IMR-90 (cell line): ENCODE results near the gene MFN2. TPM values are rescaled to one million over a fixed set of nuclear protein-coding genes. Genes with fewer than 3 reads are reported as not detected.

ENCODE experiments used
- ATAC-seq: fragments of 200-7000 bp; cut with Tn5 transposase; 2 replicates; pipeline ENCODE4 v1.9.1; 2020; ENCODE audit warnings: low read depth, mild to moderate bottlenecking, moderate library complexity
- BruUV-seq: library from RNA; stranded (reverse); fragments of 400-500 nt; replicated peaks from 2 replicates; lab custom pipeline; 2021; lab: Mats Ljungman, UMichigan
- CTCF ChIA-PET: fragments of 300-600 bp; formaldehyde crosslinking; extraction: SDS; loops from one replicate; lab custom pipeline; 2021; ENCODE audit warnings: antibody characterized with exemption; lab: Yijun Ruan, JAX
- POLR2A ChIA-PET: fragments of 300-600 bp; sonication (Branson Sonifier 250); formaldehyde crosslinking; loops from one replicate; lab custom pipeline; 2022; ENCODE audit warnings: antibody characterized with exemption; ENCODE audit not compliant: unreplicated experiment; lab: Charles Lee
- DNase-seq: peaks from one replicate; pipeline ENCODE4 v3.0.0; 2013
- H2AFZ ChIP-seq: replicated peaks from 2 replicates; pipeline ENCODE3; 2013; ENCODE audit warnings: low read length, mild to moderate bottlenecking; ENCODE audit not compliant: poor library complexity
- H2AK5ac ChIP-seq: 2 replicates; pipeline ENCODE4 v1.6.1; 2013; ENCODE audit warnings: low read depth, low read length, inconsistent platforms
- H2AK9ac ChIP-seq: replicated peaks from 2 replicates; pipeline ENCODE3; 2013; ENCODE audit warnings: mild to moderate bottlenecking, low read depth, low read length, moderate library complexity; ENCODE audit not compliant: poor library complexity
- H2BK120ac ChIP-seq: 2 replicates; pipeline ENCODE4 v1.6.1; 2013; ENCODE audit warnings: low read depth, low read length, inconsistent platforms
- H2BK15ac ChIP-seq: 3 replicates; pipeline ENCODE4 v1.6.1; 2013; ENCODE audit warnings: low read depth, low read length, inconsistent platforms
- H2BK20ac ChIP-seq: 2 replicates; pipeline ENCODE4 v1.6.1; 2013; ENCODE audit warnings: low read depth, mild to moderate bottlenecking, inconsistent platforms, low read length, moderate library complexity
- H2BK5ac ChIP-seq: 2 replicates; pipeline ENCODE4 v1.6.1; 2013; ENCODE audit warnings: mild to moderate bottlenecking, low read depth, low read length, inconsistent platforms; ENCODE audit not compliant: poor library complexity, severe bottlenecking
- H3K14ac ChIP-seq: replicated peaks from 2 replicates; pipeline ENCODE4 v1.6.1; 2013; ENCODE audit warnings: low read depth, low read length, inconsistent platforms
- H3K18ac ChIP-seq: 2 replicates; pipeline ENCODE4 v1.6.1; 2013; ENCODE audit warnings: low read depth, low read length, control low read depth
- H3K23ac ChIP-seq: 2 replicates; pipeline ENCODE4 v1.6.1; 2013; ENCODE audit warnings: low read depth, low read length, inconsistent platforms
- H3K27ac ChIP-seq: 2 replicates; pipeline ENCODE4 v1.5.1; 2013; ENCODE audit warnings: mild to moderate bottlenecking, control low read depth, low read length; ENCODE audit not compliant: insufficient read depth
- H3K27me3 ChIP-seq: 2 replicates; pipeline ENCODE4 v1.6.1; 2013; ENCODE audit warnings: low read length; ENCODE audit not compliant: control insufficient read depth, insufficient read depth
- H3K36me3 ChIP-seq: 2 replicates; pipeline ENCODE4 v1.6.1; 2013; ENCODE audit warnings: low read length, mixed read lengths; ENCODE audit not compliant: control insufficient read depth, insufficient read depth
- H3K4ac ChIP-seq: 2 replicates; pipeline ENCODE4 v1.6.1; 2013; ENCODE audit warnings: low read depth, low read length, inconsistent platforms
- H3K4me1 ChIP-seq: 2 replicates; pipeline ENCODE4 v1.6.1; 2013; ENCODE audit warnings: low read length, mixed read lengths; ENCODE audit not compliant: control insufficient read depth, insufficient read depth
- H3K4me2 ChIP-seq: 2 replicates; pipeline ENCODE4 v1.6.1; 2013; ENCODE audit warnings: low read depth, mild to moderate bottlenecking, control low read depth, low read length, moderate library complexity
- H3K4me3 ChIP-seq: 2 replicates; pipeline ENCODE4 v1.5.1; 2013; ENCODE audit warnings: low read depth, mild to moderate bottlenecking, control low read depth, low read length, moderate library complexity; ENCODE audit not compliant: insufficient read depth
- H3K56ac ChIP-seq: 2 replicates; pipeline ENCODE4 v1.6.1; 2013; ENCODE audit warnings: low read length, inconsistent platforms; ENCODE audit not compliant: insufficient read depth; ENCODE audit errors: extremely low read depth
- H3K79me1 ChIP-seq, 2 experiments: 2 replicates each; pipeline ENCODE4 v1.6.1; 2013; ENCODE audit warnings: low read length in 2 of 2, inconsistent platforms in 1 of 2, low read depth in 1 of 2
- H3K9ac ChIP-seq: 2 replicates; pipeline ENCODE4 v1.6.1; 2013; ENCODE audit warnings: low read depth, low read length, control low read depth
- H3K9me1 ChIP-seq: 2 replicates; pipeline ENCODE4 v1.6.1; 2013; ENCODE audit warnings: low read length, inconsistent platforms; ENCODE audit not compliant: insufficient read depth
- H3K9me3 ChIP-seq: 2 replicates; pipeline ENCODE4 v1.6.1; 2013; ENCODE audit warnings: low read length; ENCODE audit not compliant: control insufficient read depth, insufficient read depth
- H4K20me1 ChIP-seq: 2 replicates; pipeline ENCODE4 v1.6.1; 2013; ENCODE audit warnings: low read length, inconsistent platforms; ENCODE audit not compliant: insufficient read depth
- H4K5ac ChIP-seq: 2 replicates; pipeline ENCODE4 v1.6.1; 2013; ENCODE audit warnings: mild to moderate bottlenecking, low read depth, low read length, control low read depth
- H4K8ac ChIP-seq, 2 experiments: 2 replicates each; pipeline ENCODE4 v1.6.1; 2013; ENCODE audit warnings: low read depth in 2 of 2, low read length in 2 of 2, control low read depth in 1 of 2, inconsistent platforms in 1 of 2
- H4K91ac ChIP-seq: 2 replicates; pipeline ENCODE4 v1.6.1; 2013; ENCODE audit warnings: low read depth, low read length, inconsistent platforms; ENCODE audit not compliant: insufficient read depth
- BHLHE40 ChIP-seq: fragments of 150-350 bp; IDR thresholded peaks from 2 replicates; pipeline ENCODE4 v1.6.1; 2016; ENCODE audit warnings: mild to moderate bottlenecking, low read depth, low read length
- CEBPB ChIP-seq: IDR thresholded peaks from 2 replicates; pipeline ENCODE4 v1.6.1; 2012; ENCODE audit warnings: low read depth, low read length, improper control_type of control experiment
- MAZ ChIP-seq: IDR thresholded peaks from 2 replicates; pipeline ENCODE4 v1.6.1; 2012; ENCODE audit warnings: low read depth, mild to moderate bottlenecking, low read length, improper control_type of control experiment, moderate library complexity, borderline replicate concordance
- MXI1 ChIP-seq: IDR thresholded peaks from 2 replicates; pipeline ENCODE4 v1.6.1; 2012; ENCODE audit warnings: low read depth, mild to moderate bottlenecking, low read length, moderate library complexity, borderline replicate concordance
- POLR2A ChIP-seq: IDR thresholded peaks from 2 replicates; pipeline ENCODE4 v1.6.1; 2012; ENCODE audit warnings: mild to moderate bottlenecking, low read depth, low read length
- RAD21 ChIP-seq: IDR thresholded peaks from 2 replicates; pipeline ENCODE4 v1.6.1; 2012; ENCODE audit warnings: low read length, improper control_type of control experiment
- RCOR1 ChIP-seq: IDR thresholded peaks from 2 replicates; pipeline ENCODE4 v1.6.1; 2012; ENCODE audit warnings: mild to moderate bottlenecking, low read length, improper control_type of control experiment; ENCODE audit not compliant: insufficient replicate concordance
- SMC3 ChIP-seq: fragments of 150-350 bp; IDR thresholded peaks from 2 replicates; pipeline ENCODE4 v1.6.1; 2016; ENCODE audit warnings: low read depth, mild to moderate bottlenecking, antibody characterized with exemption, low read length, moderate library complexity
- WGBS, 2 experiments: methylation state at CpG; one replicate each; pipeline versions ENCODE4 v1.1.5 to v1.1.7; 2013; ENCODE audit warnings: missing lambda C conversion rate in 2 of 2; ENCODE audit not compliant: insufficient read length in 1 of 2; ENCODE audit errors: extremely low coverage in 2 of 2; 5-methylcytosine and 5-hydroxymethylcytosine counted together
- dilution Hi-C: fragments of 300-500 bp; cut with HindIII; formaldehyde crosslinking; loops from one replicate; pipeline ENCODE4 v1.14.3; 2018; ENCODE audit warnings: low sequenced_read_pairs; ENCODE audit not compliant: unreplicated experiment
- in situ Hi-C: fragments of 300-500 bp; cut with MboI; formaldehyde crosslinking; loops from 3 replicates; pipeline ENCODE4 v1.14.3; 2019; ENCODE audit warnings: low sequenced_read_pairs, inconsistent platforms, mixed read lengths
- intact Hi-C: fragments of 100-400 bp; cut with micrococcal nuclease; formaldehyde crosslinking; loops from 2 replicates; pipeline ENCODE4 v1.10.0; 2022
- polyA plus RNA-seq, 3 experiments: library from polyadenylated mRNA; depleted of rRNA; stranded (reverse); fragments of >200 nt; gene quantifications; 2 replicates each; pipeline ENCODE4 v1.2.3, GENCODE V29; 2012; ENCODE audit warnings: low replicate concordance in 1 of 3
- total RNA-seq: library from RNA; depleted of rRNA; stranded (reverse); fragments of >200 nt; gene quantifications from 2 replicates; pipeline ENCODE4 v1.2.3, GENCODE V29; 2012
- TF ChIP-seq, protein P1 (sequence below): fragments of 150-350 bp; IDR thresholded peaks from 2 replicates; pipeline ENCODE4 v1.6.1; 2017; ENCODE audit warnings: mild to moderate bottlenecking, antibody characterized with exemption, low read length, low read depth

The MFN2 gene
- total and polyA plus RNA-seq, 2 of the 4 experiments (the other 2 are of a cell fraction), result 52.8 to 84.2 TPM

DNA sequence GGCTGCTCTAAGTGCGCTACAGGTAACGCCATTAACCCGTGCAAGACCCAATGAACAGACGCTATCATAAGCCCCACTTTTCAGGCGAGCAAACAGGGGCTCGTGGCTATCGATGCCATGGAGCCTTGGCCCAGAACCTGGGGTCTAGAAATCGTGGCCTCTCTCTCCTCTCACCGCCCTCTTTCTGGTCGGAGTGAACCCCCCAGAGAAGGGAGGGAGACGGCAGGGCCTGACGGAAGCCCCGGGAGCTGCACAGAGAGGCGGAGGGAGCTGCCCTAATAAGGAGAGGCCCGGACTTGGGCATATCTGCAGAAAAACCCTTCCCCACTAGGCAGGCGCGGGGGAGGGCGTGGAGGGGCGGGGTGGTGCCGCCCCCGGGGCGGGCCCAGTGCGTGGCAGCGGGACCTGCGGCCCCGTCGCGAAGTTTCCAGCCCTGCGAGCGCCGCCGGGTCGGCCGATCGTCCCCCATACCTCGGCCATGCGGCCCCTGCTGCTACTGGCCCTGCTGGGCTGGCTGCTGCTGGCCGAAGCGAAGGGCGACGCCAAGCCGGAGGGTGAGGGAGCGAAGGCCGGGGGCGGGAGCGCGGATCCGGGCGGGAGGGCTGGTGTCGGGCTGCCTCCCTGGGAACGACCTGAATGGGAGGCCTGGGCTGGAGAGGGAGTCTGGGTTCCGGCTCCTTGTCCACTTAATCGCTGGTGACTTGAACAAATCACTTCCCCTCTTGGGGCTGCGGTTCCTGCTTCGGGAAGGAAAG, 45.8 kb upstream of the MFN2 start, which contains the start of gene PLOD1:
TSS of gene PLOD1 (plus strand) at position 416 of the 755 bp plus-strand sequence. CDS start at position 479, 63 bp downstream.
- DNase-seq (peak; percentile 84), ATAC-seq (peak; percentile 97)
- H3K14ac ChIP-seq, result peak within 1 kb of the TSS; percentile 98
- H4K5ac ChIP-seq, result peak within 1 kb of the TSS; percentile 95
- H2BK20ac ChIP-seq, result peak within 1 kb of the TSS; percentile 51
- peak within 1 kb of the TSS; percentile 97 for H3K23ac ChIP-seq
- H3K9ac ChIP-seq, result peak within 1 kb of the TSS; percentile 90
- peak within 1 kb of the TSS; percentile 95 for H3K27ac ChIP-seq
- H3K4me3 ChIP-seq, result peak within 1 kb of the TSS; percentile 82
- H3K18ac ChIP-seq, result peak within 1 kb of the TSS; percentile 69
- peak within 1 kb of the TSS; percentile 83 for H2BK120ac ChIP-seq
- peaks cover 14% of the 10 kb centered on the region for H3K36me3 ChIP-seq
- CTCF ChIA-PET, result no interaction called here
- peaks cover 31% of the 10 kb centered on the region for H3K4me1 ChIP-seq
- no peaks in the 10 kb centered on the region for H3K27me3 ChIP-seq
- in situ Hi-C loops (no loop called here), dilution Hi-C loops (no loop called here), intact Hi-C loops (loop anchor here (2.0 kb wide), 1 partner anchor 42 kb away; no protein-coding TSS in a partner anchor)
- peak within 1 kb of the TSS; percentile 99 for H2AFZ ChIP-seq
- peaks cover 18 to 55% of the 10 kb centered on the region in 2 experiments for H3K79me1 ChIP-seq
- H4K91ac ChIP-seq, result peak within 1 kb of the TSS; percentile 99
- no TSS peak for BruUV-seq
- H3K9me1 ChIP-seq, result peaks cover 27% of the 10 kb centered on the region
- H3K56ac ChIP-seq, result peak within 1 kb of the TSS; percentile 94
- peak within 1 kb of the TSS; percentile 99 to 100 for H4K8ac ChIP-seq
- H4K20me1 ChIP-seq, result peaks cover 21% of the 10 kb centered on the region
- peak within 1 kb of the TSS; percentile 95 for H2AK5ac ChIP-seq
- TF ChIP-seq RCOR1, result no peak
- no peak for TF ChIP-seq CEBPB
- TF ChIP-seq SMC3, result no peak
- TF ChIP-seq MXI1, result peak; percentile 78
- no peak for TF ChIP-seq BHLHE40
- peak; percentile 63 for TF ChIP-seq POLR2A
- TF ChIP-seq MAZ, result peak; percentile 74; the same call in 1 of the 2 replicates
- TF ChIP-seq, protein P1, sequence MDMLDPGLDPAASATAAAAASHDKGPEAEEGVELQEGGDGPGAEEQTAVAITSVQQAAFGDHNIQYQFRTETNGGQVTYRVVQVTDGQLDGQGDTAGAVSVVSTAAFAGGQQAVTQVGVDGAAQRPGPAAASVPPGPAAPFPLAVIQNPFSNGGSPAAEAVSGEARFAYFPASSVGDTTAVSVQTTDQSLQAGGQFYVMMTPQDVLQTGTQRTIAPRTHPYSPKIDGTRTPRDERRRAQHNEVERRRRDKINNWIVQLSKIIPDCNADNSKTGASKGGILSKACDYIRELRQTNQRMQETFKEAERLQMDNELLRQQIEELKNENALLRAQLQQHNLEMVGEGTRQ, result no peak
- TF ChIP-seq RAD21, result no peak
- peak within 1 kb of the TSS; percentile 96 for H3K4me2 ChIP-seq
- H2AK9ac ChIP-seq, result peak within 1 kb of the TSS; percentile 90
- peak within 1 kb of the TSS; percentile 89 for H2BK5ac ChIP-seq
- no peaks in the 10 kb centered on the region for H3K9me3 ChIP-seq
- peak within 1 kb of the TSS; percentile 98 for H3K4ac ChIP-seq
- H2BK15ac ChIP-seq, result peak within 1 kb of the TSS; percentile 65
- POLR2A ChIA-PET, result interaction anchor here (0.6 to 1.0 kb wide), 2 partner anchors 26 to 32 kb away, joined by 4 to 5 read pairs; no protein-coding TSS in a partner anchor
- 0% methylated on average over 13 of the region's 55 CpGs; no CpG with 5 or more reads in 1 of the 2 experiments for WGBS, 2 experiments
